HG03103 (cell line): ENCODE measurements around the gene STAM2.
A peak's percentile ranks its signal among the peaks of the same experiment; 100 is the strongest.
"Not testable (repeated sequence)": the region's sequence is repeated elsewhere in the genome, so short reads cannot be mapped to it uniquely, and the experiment has no call there.

Experiments
- ATAC-seq: cut with Tn5 transposase; IDR thresholded peaks from one replicate; pipeline ENCODE4 v1.9.1; 2021; ENCODE audit warnings: low read depth; ENCODE audit not compliant: unreplicated experiment

Gene STAM2

GRCh38 chr2:152175368-152176112 lies at the start of gene STAM2:
Gene STAM2 (minus strand): TSS chr2:152175763. CDS start chr2:152175642, 121 bp downstream.
- peak; percentile 69 for ATAC-seq

GRCh38 chr2:152223977-152224376 lies 48.4 kb upstream of the STAM2 start:
- ATAC-seq = no peak

GRCh38 chr2:152222975-152223637 lies 47.5 kb upstream of the STAM2 start:
- no peak for ATAC-seq

GRCh38 chr2:152221839-152222238 lies 46.3 kb upstream of the STAM2 start:
- ATAC-seq = no peak

DNA sequence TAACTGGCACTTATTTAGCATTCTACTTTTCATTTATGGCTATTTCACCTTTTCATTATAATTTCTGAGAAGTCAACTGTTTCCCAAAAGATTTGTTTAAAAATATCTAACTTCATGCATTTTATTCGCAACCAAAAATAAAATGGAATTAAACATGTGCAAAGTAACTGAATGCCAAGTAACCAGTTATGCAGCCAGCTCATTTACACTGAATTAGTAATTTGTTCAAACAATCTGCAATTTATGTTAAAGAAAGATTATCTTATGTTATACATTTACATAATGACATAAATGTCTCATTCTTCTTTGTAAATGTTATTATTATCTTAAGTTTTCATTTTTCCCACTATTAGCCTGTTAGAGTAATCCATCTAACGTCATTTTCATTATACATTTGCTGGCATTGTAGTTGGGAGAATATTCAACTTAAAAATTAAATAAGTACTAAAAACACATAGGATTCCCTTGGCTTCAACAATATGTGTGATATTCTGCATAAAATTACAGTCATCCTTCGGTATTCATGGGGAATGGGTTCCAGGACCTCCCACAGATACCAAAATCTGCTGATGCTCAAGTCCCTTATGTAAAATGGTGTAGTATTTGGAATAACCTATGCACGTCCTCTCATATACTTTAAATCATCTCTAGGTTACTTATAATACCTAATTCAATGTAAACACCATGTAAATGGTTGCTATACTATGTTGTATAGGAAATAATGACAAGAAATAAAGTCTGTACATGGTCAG lies 43.7 kb upstream of the STAM2 start:
- ATAC-seq = no peak

DNA sequence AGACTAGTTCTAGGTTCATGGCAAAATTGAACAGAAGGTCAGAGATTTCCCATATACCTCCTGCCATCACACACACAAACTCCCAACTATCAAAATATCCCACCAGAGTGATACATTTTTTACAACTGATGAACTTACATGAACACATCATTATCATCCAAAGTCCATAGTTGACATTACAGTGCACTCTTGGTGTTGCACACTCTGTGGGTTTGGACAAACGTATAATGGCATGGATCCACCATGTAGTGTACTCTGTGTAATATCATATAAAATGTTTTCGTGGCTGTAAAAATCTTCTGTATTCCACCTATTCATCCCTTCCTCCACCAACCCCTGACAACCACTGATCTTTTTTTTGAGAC lies 25.9 kb upstream of the STAM2 start:
- ATAC-seq = no peak

GRCh38 chr2:152200565-152201465 lies 25.3 kb upstream of the STAM2 start:
- ATAC-seq = no peak

DNA sequence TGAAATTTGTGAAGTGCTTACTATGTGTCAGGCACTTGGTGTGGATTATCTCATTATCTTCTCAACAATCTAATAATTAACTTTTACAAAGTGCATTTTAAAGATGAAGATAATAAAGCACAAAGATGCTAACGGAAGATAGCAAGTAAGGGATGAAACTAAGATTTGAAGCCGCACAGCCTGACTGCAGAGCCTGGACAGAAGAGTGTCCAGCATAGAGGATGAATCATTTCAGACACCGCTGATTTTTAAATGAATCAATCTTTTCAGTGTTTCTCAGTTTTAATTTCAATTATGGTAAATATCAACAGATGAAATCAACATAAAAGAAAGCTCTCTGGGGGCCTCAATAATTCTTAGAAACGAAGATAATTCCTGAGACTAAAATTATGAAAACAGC lies 24.5 kb upstream of the STAM2 start:
- ATAC-seq = no peak

DNA sequence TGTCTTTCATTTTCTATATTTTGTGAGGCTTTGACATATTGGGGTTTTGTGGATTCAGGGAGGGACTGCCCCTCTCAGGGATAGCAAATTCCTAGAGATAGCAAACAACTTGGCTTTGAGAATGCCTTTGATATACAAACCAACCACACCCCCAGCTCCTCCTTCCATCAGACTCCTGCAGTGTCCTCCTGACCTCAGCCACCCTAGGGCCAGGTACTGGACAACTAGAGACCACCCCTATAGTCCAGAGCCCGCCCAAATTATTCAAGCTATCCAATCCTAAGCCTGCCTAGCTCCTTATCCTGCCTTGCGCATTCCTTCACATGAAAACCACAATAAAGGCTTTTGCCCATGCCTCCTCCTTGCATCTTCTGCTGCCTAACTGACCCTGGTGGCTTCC lies 22.9 kb upstream of the STAM2 start:
- no peak for ATAC-seq

GRCh38 chr2:152197508-152198284 lies 22.1 kb upstream of the STAM2 start:
- not testable (repeated sequence) for ATAC-seq

GRCh38 chr2:152189622-152190495 lies 14.3 kb upstream of the STAM2 start:
- no peak for ATAC-seq

DNA sequence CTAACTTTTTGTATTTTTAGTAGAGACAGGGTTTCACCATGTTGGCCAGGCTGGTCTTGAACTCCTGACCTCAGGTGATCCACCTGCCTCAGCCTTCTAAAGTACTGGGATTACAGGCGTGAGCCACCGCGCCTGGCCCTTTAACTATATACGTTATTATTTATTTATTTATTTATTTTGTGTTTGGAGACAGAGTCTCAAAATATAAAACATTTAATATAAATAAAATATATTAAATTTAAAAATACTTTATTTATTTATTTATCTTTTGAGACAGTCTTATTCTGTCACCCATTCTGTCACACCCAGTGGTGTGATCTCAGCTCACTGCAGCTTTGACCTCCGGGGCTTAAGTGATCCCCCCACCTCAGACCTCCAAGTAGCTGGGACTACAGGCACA lies 11.2 kb upstream of the STAM2 start:
- ATAC-seq = not testable (repeated sequence)

DNA sequence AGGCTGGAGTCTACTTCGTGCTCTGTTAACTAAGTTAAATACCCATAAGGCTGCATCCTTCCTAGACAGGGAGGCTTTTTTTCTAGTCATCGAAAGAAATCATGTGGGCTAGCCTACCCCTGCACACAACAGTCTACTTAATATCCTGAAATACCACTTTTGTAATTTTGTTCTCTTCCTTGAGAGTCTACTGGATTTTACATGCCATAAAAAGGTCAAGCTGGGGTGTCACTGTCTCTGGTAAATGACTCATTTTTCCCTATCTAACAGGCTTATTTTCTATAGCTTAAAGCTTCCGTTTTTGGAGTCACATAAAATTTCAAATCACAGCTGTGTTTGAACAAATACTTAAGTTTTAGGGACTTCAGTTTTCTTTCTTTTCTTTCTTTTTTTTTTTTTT lies 10.7 kb upstream of the STAM2 start:
- ATAC-seq = no peak

DNA sequence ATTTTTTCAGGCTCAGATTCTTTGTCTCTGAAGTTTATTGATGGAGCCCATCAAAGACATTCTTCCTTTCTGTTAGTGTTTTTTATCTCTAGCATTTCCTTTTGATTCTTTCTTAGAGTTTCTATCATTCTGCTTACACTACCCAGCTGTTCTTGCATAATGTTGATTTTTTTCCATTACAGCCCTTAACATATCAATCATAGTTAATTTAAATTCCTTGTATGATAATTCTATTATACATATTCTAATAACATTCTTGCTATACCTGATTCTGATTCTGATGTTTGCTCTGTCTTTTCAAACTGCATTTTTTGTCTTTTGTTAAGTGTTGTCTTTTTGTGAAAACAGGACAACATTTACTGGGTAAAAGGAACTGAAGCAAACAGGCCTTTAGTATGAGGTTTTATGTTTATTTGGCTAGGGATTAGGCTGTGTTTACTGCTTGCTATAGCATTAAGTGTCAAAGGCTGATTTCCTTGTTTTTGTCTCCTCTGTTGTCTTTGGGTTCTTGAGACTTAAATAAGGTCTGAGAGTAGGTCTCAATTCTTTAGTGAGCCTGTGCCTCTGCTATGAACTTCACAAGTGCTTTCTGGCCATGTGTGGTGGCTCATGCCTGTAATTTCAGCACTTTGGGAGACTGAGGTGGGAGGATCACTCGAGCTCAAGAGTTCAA lies 8.0 kb upstream of the STAM2 start:
- no peak for ATAC-seq

- ATAC-seq = not testable (repeated sequence)
Observed at GRCh38 chr2:152177667-152178066, 2.1 kb upstream of the STAM2 start.

- ATAC-seq = peak; percentile 14
Observed at GRCh38 chr2:152176113-152176714, 651 bp upstream of the STAM2 start.

- ATAC-seq = peak; percentile 22
Observed at GRCh38 chr2:152175012-152175367, 573 bp downstream of the STAM2 start.

DNA sequence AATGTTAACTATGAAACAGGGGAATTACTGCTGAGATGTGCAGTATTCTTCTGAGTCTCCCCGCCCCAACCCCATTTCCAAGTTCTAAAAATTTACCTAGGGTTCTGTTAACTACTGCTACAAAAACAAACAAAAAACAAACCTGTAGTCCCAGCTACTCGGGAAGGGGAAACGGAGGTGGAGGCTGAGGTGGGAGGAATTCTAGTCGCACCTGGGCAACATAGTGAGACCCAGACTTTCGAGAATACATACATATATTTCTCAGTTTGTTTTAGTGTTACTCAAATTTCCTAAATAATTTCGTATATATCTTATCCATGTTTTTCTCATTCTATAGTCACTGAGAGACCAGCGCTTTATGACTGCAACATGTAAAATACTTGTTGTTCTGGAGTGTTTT lies 989 bp downstream of the STAM2 start:
- ATAC-seq = no peak
